Stimulated activated CD4-positive, alpha-beta T cell treated with anti-CD3 and anti-CD28 coated beads, Interleukin-4, amount 100 ng/mL, for 4 hours (primary cell): ENCODE results near the gene NLRP6.
"Not testable (repeated sequence)": the region's sequence is repeated elsewhere in the genome, so short reads cannot be mapped to it uniquely, and the experiment has no call there.

Experiments
- DNase-seq, 2 experiments: peaks; one replicate each; pipeline ENCODE4 v3.0.0-alpha.2; 2020

Gene NLRP6

DNA sequence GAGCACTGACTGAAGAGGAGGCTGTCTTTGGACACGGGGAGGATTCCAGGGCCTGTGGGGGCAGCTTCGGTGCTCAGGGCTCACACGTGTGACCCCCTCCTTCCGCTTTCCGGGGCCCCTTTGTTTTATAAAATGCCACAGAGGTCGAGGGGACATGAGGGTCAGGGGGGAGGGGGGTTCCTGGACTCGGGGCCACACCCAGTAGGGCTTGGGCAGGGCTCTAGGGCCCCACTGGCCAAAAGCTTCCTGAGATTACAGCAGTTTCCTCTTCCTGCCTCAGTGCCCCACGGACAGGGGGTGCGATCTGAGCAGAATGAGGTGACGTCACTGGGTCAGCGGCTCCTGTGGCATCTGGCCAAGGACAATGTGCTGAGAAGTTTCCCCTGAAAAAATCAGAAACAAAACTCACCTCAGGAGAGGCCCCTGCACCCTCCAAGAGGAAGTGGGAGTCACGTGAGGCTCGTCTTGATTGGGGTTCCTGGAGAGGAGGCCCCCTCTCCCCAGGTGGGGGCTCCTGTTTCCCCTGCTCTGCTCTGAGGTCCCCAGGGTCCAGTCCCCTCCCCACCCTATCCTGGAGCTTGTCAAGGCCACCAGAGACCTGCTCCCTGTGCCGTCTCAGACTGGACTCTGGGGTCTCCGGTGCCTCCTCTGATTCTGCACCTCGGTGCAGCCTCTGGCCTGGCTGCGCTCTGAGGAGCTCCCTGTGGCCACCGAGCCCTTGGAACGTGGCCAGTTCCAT, 48.8 kb downstream of the NLRP6 start:
- peak; percentile 46 to 50 for DNase-seq

DNA sequence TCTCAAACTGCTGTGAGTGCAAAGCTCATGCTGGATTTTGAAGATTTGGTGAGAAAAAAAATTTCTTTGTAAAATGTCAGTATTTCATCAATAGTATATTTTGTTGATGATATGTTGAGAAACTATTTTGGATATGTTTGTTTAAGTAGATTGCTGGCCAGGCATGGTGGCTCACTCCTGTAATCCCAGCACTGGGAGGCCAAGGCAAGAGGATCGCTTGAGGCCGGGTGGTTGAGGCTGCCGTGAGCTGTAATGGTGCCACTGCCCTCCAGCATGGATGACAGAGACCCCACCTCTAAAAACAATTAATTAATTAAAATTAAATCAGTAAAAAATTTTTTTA, 49.3 kb downstream of the NLRP6 start:
- DNase-seq: no peak

DNA sequence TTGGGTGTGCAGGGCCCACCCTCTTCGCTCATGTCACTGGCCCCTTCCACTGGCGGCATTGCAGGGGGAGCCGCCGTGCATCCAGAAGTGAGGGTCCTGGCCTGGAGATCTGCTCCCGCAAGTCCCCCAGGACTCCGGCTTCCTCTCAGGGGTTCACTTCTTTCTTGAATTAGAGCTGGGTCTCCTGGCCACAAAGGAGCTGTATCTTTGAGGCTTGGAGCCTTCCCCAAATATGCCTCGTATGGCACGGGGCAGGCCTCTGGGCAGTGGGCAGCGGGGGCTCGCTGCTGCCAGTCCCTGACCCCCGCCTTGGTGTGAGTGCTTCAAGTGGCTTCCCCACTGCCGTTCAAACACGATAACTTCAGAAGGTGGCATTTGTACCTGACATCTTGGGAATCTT, 49.8 kb downstream of the NLRP6 start:
- DNase-seq: no peak

DNA sequence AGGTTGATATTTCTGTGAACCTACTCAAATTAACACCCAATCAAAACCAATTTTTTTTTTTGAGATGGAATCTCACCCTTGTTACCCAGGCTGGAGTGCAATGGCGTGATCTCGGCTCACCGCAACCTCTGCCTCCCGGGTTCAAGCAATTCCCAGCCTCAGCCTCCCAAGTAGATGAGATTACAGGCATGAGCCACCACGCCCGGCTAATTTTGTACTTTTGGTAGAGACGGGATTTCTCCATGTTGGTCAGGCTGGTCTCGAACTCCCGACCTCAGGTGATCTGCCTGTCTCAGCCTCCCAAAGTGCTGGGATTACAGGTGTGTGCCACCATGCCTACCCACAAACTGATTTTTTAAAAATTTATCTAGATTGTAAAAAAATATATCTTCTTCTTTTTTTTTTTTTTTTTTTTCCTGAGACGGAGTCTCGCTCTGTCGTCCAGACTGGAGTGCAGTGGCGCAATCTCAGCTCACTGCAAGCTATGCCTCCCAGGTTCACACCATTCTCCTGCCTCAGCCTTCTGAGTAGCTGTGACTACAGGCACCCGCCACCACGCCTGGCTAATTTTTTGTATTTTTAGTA, 50.4 kb downstream of the NLRP6 start:
- DNase-seq: not testable (repeated sequence)

DNA sequence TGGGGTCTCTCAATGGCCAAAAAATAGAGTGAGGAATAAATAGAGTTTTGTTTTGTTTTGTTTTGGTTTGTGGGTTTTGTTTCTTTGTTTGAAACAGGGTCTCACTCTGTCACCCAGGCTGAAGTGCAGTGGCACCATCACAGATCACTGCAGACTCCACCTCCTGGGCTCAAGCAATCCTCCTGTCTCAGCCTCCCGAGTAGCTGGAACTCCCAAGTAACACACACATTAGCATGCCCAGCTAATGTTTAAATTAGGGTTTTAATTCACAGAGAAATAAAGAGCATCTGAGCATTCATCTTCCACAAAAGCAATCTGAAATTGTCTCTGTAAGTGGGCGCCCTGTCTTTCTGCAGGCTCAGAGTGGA, 51.7 kb downstream of the NLRP6 start:
- DNase-seq: no peak

DNA sequence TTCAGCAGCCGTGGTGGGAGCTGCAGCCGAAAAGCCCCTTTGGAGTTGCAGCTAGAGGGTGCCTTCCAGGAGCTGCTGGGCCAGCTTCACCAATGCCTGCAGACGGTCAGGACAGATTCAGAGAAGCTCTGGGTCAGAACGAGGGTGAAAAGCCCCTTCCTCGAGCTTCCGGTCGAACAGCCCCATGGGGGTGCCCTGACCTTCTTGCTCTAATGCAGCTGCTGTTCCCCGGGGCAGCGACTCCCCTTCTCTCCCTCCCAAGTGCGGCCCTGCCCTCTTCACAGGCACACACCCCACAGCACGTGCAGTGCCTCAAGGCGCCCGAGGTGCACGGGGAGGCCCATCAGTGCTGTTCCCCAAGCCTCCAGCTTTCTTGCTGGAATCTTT, 52.1 kb downstream of the NLRP6 start:
- no peak for DNase-seq

DNA sequence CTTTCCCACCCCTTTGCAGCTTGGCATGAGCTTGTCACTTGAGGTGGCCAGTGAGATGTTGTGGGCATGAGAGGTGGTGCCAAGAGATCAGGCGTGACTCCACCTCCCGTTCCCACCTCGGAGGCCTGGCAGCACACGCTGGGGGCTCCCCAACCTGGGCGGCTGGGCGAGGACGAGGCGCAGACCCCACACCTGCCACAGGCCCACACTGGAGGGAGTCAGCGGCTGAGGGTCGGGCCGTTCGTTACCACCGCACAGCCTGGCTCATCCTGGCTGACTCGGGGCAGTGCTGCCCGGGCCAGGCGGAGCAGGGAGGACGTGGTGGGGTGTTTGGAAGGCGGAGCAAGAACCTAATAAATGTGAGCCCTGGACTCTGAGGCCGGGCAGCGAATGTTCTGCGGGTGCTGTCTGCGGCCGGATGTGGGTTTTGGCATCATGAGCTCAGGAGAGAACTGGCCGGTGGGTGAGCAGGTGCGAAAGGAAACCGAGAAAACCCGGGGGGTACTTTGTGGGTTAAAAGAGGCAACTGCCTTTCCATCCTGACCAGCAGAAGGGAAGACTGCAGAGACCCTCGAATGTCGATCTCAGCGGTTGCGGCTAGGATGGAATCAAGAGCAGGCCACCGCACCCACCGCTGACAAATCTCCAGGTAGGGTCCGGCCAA, 52.6 kb downstream of the NLRP6 start:
- DNase-seq: no peak

DNA sequence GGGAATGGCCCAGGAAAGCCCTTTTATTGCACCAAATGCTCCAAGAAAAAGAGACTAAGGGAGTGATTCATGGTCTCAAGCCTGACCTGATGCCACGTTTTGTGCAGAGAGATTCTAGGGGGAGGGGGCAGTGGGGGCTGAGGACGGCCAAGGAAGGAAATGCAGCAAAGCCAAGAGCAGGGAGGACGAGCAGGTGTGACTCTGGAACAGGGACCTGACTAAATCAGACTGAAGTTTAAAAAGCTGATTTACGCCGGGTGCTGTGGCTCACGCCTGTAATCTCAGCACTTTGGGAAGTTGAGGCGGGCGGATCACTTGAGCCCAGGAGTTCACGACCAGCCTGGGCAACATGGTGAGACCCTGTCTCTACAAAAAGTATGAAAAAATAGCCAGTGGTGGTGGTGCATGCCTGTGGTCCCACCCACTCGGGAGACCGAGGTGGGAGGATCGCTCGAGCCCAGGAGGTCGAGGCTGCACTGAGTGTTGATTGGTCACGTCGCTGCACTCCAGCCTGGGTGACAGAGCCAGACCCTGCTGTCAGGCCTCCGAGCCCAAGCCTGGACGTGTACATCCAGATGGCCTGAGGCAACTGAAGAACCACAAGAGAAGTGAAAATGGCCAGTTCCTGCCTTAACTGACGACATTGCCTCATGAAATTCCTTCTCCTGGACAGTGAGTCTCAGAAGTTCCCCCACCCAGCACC, 53.3 kb downstream of the NLRP6 start:
- DNase-seq: no peak

DNA sequence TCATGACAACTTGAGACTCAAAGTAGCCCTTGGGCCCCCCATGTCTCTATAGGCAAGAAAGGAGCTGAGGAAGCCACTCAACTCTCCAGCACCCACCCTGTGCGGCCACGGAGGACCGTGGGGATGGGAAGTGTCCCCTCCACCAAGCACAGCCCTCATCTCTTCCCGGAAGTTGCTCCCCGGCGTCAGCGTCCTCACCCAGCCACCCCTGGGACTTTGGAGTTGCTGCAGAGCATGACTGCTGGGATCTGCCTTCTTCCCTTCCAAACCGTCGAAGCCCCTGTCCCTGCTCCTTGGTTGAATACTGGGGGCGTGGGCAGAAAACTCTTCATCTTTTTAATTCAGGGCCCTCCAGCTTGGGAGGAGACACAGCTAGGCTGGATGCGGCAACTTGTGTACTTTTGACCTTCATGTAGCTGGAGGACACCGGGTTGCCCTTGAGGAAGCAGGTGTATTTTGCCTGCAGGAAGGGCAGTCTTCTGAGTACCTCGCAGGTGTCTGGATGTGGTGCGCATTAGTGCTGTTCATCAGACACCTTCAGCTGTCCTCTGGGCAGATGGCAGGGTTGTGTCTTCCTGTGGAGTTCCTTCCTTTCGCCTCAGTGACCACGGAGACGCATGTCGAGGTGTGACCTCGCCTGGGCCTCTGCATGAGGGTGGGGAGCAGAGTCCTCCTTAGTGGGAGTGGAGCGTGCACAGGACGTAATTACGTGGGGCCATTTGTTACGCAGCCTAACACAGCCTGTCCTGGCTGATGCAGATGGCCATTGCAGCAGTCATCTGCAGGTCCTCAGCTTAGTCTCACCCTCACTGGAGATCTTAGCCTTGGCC, 54.7 kb downstream of the NLRP6 start:
- DNase-seq: no peak

DNA sequence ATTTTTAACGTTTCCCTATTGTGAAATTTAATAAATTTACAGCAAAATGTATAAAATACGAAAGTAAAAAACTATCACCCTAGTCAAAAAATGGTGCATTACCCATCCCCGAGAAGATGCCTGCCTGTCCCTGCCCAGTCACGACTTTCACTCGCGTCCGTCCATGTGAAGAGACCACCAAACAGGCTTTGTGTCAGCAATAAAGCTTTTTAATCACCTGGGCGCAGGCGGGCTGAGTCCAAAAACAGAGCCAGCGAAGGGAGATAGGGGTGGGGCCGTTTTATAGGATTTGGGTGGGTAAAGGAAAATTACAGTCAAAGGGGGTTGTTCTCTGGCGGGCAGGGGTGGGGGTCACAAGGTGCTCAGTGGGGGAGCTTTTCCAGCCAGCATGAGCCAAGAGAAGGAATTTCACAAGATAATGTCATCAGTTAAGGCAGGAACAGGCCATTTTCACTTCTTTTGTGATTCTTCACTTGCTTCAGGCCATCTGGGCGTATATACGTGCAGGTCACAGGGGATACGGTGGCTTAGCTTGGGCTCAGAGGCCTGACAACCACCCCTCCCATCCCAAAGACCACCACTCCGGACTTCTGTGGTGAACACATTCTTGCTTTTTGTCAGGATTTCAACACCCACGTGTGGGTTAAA, 55.5 kb downstream of the NLRP6 start:
- not testable (repeated sequence) for DNase-seq

DNA sequence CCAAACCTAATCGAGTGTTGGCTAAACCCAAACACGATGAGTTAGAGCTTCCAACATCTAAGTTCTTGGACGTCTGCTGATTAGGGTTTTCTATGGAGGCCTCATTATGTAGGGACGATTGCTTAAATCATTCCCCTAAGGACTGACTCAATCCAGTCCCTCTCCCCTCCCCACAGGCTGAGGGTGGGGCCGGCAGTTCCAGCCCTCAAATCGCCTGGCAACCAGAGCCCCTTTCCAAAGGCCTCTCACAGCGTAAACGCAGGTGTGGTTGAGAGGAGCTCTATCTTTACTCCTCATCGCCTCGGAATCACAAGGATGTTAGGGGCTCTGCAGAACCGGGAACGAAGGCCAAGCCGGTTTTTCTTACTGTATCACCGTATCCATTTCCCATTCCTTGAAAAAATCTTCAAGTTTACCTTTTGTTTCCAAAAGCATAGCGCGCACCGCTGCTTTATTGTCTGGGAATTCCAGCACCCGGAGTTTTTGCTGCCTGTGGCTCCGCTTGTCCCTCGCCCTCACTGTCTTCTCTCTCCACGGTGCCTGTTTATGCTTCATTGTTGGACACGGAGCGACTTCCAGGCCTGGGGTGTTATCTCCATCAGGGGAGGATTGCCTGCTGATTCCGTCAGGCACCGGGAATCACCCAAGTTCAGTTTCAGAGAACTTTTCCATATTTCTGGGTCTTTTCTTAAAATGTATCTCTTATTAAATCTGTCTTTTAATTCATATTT, 56.2 kb downstream of the NLRP6 start:
- DNase-seq: no peak
